ENCODE data around the gene KAZN. TPM values are rescaled to one million over a fixed set of nuclear protein-coding genes. Genes with fewer than 3 reads are reported as not detected.

Gene KAZN
- total and polyA plus RNA-seq, 2 donors from 2014 or later = 17.4 to 60.8 TPM

GRCh38 chr1:14630986-14631385, 32.5 kb downstream of the KAZN start:
- FAIRE-seq (no peak), DNase-seq (no peak)
- no peak overlapping the region for H3K4me3 ChIP-seq (ENCODE audit: low read length in 3 of 3)
- no peaks in the 10 kb centered on the region for H3K27me3 ChIP-seq (ENCODE audit: control insufficient read depth, insufficient read depth, low read length)
- no peaks in the 10 kb centered on the region for H3K36me3 ChIP-seq (ENCODE audit: control insufficient read depth in 2 of 3, insufficient read depth in 3 of 3, low read length in 3 of 3)
- TF ChIP-seq CTCF (IDR thresholded peaks at IDR 0.05; ENCODE audit: borderline replicate concordance, extremely low read depth, insufficient read depth) = no peak
- H3K4me1 ChIP-seq (ENCODE audit: control insufficient read depth in 2 of 3, insufficient read depth in 2 of 3, low read depth in 1 of 3, low read length in 3 of 3) = no peaks in the 10 kb centered on the region
- no peak overlapping the region for H3K27ac ChIP-seq (ENCODE audit: low read depth in 2 of 2, low read length in 2 of 2)
- intact Hi-C loops (cut with DNase I) = no loop called here
- no peak overlapping the region for H3K9ac ChIP-seq (ENCODE audit: low read length in 3 of 3)
- no peaks in the 10 kb centered on the region for H3K9me3 ChIP-seq (ENCODE audit: control insufficient read depth in 2 of 3, insufficient read depth in 1 of 3, low read length in 3 of 3)

GRCh38 chr1:14631421-14631820, 32.9 kb downstream of the KAZN start:
- intact Hi-C loops (cut with DNase I) = no loop called here
- no peak for TF ChIP-seq CTCF (IDR thresholded peaks at IDR 0.05; ENCODE audit: borderline replicate concordance, extremely low read depth, insufficient read depth)
- Histone ChIP-seq H3K4me3 (ENCODE audit: low read length in 3 of 3) (no peak overlapping the region), H3K9ac (ENCODE audit: low read length in 3 of 3) (no peak overlapping the region), H3K4me1 (ENCODE audit: control insufficient read depth in 2 of 3, insufficient read depth in 2 of 3, low read depth in 1 of 3, low read length in 3 of 3) (no peaks in the 10 kb centered on the region), H3K27ac (ENCODE audit: low read depth in 2 of 2, low read length in 2 of 2) (no peak overlapping the region), H3K27me3 (ENCODE audit: control insufficient read depth, insufficient read depth, low read length) (no peaks in the 10 kb centered on the region), H3K36me3 (ENCODE audit: control insufficient read depth in 2 of 3, insufficient read depth in 3 of 3, low read length in 3 of 3) (no peaks in the 10 kb centered on the region), H3K9me3 (ENCODE audit: control insufficient read depth in 2 of 3, insufficient read depth in 1 of 3, low read length in 3 of 3) (no peaks in the 10 kb centered on the region)
- no peak for FAIRE-seq
- DNase-seq = no peak

GRCh38 chr1:14634486-14634885, 36.0 kb downstream of the KAZN start:
- H3K27me3 ChIP-seq (ENCODE audit: control insufficient read depth, insufficient read depth, low read length) = no peaks in the 10 kb centered on the region
- no peak overlapping the region for H3K9ac ChIP-seq (ENCODE audit: low read length in 3 of 3)
- no peak overlapping the region for H3K27ac ChIP-seq (ENCODE audit: low read depth in 2 of 2, low read length in 2 of 2)
- intact Hi-C loops (cut with DNase I) = no loop called here
- FAIRE-seq = no peak
- no peak for TF ChIP-seq CTCF (IDR thresholded peaks at IDR 0.05; ENCODE audit: borderline replicate concordance, extremely low read depth, insufficient read depth)
- H3K9me3 ChIP-seq (ENCODE audit: control insufficient read depth in 2 of 3, insufficient read depth in 1 of 3, low read length in 3 of 3) = no peaks in the 10 kb centered on the region
- H3K4me3 ChIP-seq (ENCODE audit: low read length in 3 of 3) = no peak overlapping the region
- no peak for DNase-seq
- no peaks in the 10 kb centered on the region for H3K36me3 ChIP-seq (ENCODE audit: control insufficient read depth in 2 of 3, insufficient read depth in 3 of 3, low read length in 3 of 3)
- no peaks in the 10 kb centered on the region for H3K4me1 ChIP-seq (ENCODE audit: control insufficient read depth in 2 of 3, insufficient read depth in 2 of 3, low read depth in 1 of 3, low read length in 3 of 3)

GRCh38 chr1:14635421-14635820, 36.9 kb downstream of the KAZN start:
- FAIRE-seq (no peak), DNase-seq (no peak)
- intact Hi-C loops (cut with DNase I) = no loop called here
- Histone ChIP-seq H3K9me3 (ENCODE audit: control insufficient read depth in 2 of 3, insufficient read depth in 1 of 3, low read length in 3 of 3) (no peaks in the 10 kb centered on the region), H3K9ac (ENCODE audit: low read length in 3 of 3) (no peak overlapping the region), H3K36me3 (ENCODE audit: control insufficient read depth in 2 of 3, insufficient read depth in 3 of 3, low read length in 3 of 3) (no peaks in the 10 kb centered on the region), H3K27ac (ENCODE audit: low read depth in 2 of 2, low read length in 2 of 2) (no peak overlapping the region), H3K4me3 (ENCODE audit: low read length in 3 of 3) (no peak overlapping the region), H3K27me3 (ENCODE audit: control insufficient read depth, insufficient read depth, low read length) (no peaks in the 10 kb centered on the region), H3K4me1 (ENCODE audit: control insufficient read depth in 2 of 3, insufficient read depth in 2 of 3, low read depth in 1 of 3, low read length in 3 of 3) (no peaks in the 10 kb centered on the region)
- no peak for TF ChIP-seq CTCF (IDR thresholded peaks at IDR 0.05; ENCODE audit: borderline replicate concordance, extremely low read depth, insufficient read depth)

Measured in kidney (tissue), 14 donors.